Ovary (tissue), 9 donors: ENCODE data around the gene BBIP1. TPM values are rescaled to one million over a fixed set of nuclear protein-coding genes. Genes with fewer than 3 reads are reported as not detected.
A peak's percentile ranks its signal among the peaks of the same experiment; 100 is the strongest.

Source experiments
- DNase-seq, 5 donors: peaks; one replicate each; pipeline ENCODE4 v3.0.0-alpha.2; 2019 to 2020
- H3K27ac ChIP-seq, 2 donors: fragments of 200-600 bp; one replicate each; pipeline versions ENCODE4 v1.5.1 to v1.8.0; 2019 to 2022
- H3K27me3 ChIP-seq: fragments of 200-600 bp; one replicate; pipeline ENCODE4 v1.8.0; 2022
- H3K36me3 ChIP-seq: fragments of 200-600 bp; sonication (generic); one replicate; pipeline ENCODE4 v1.5.1; 2019
- H3K4me1 ChIP-seq: one replicate; pipeline ENCODE4 v1.8.1; 2013; ENCODE audit warnings: mild to moderate bottlenecking, moderate library complexity; ENCODE audit not compliant: insufficient read depth
- H3K4me3 ChIP-seq: fragments of 200-600 bp; sonication (generic); one replicate; pipeline ENCODE4 v1.5.1; 2017
- H3K9me3 ChIP-seq, 2 donors: fragments of 200-600 bp in 1 of 2; sonication (generic) in 1 of 2; one replicate each; pipeline versions ENCODE4 v1.5.1 to v1.8.1; 2013 to 2019; ENCODE audit warnings: mild to moderate bottlenecking in 1 of 2, moderate library complexity in 1 of 2
- EP300 ChIP-seq: sonication (generic); formaldehyde crosslinking; IDR thresholded peaks from one replicate; pipeline ENCODE4 v1.6.1; 2017; ENCODE audit warnings: antibody characterized with exemption
- POLR2A ChIP-seq: fragments of 450-650 bp; IDR thresholded peaks from one replicate; pipeline ENCODE4 v1.6.1; 2017; ENCODE audit warnings: antibody characterized with exemption, mild to moderate bottlenecking, moderate library complexity
- WGBS, 3 donors: extraction: QIAGEN DNeasy Blood & Tissue Kit in 1 of 3; methylation state at CpG; one replicate each; pipeline versions ENCODE4 v1.1.5 to v1.1.7; 2013 to 2017; 5-methylcytosine and 5-hydroxymethylcytosine counted together
- intact Hi-C, 4 donors: fragments of 100-400 bp; cut with DNase I; formaldehyde crosslinking; loops; one replicate each; pipeline versions ENCODE4 v1.11.0 to v1.15.1; 2022 to 2023
- polyA plus RNA-seq, 2 donors: library from polyadenylated mRNA; stranded (reverse); fragments of 200-250 nt in 1 of 2; fragments of 350-450 nt in 1 of 2; fragmentation: Illumina TruSeq in 1 of 2; extraction: RNeasy Lipid Tissue Mini Kit (QIAGEN cat#74804) in 1 of 2; gene quantifications; one replicate each; pipeline ENCODE4 v1.2.3, GENCODE V29; 2013 to 2014
- total RNA-seq, 7 donors: library from RNA; depleted of rRNA in 2 of 7; stranded (reverse); fragments of >200 nt in 2 of 7; fragmentation: NEBNext Ultra II Directional in 3 of 7; extraction: Animal tissue kit (Norgen Biotek cat#: 25700) in 3 of 7; gene quantifications; one replicate each; pipeline versions ENCODE4 v1.1.0 to v1.2.4, GENCODE V29; 2016 to 2023
- TF ChIP-seq, protein P1 (sequence below), 3 donors: fragments of 450-650 bp in 2 of 3; fragments of 200-600 bp in 1 of 3; IDR thresholded peaks; one replicate each; pipeline versions ENCODE4 v1.5.1 to v1.8.0; 2016 to 2022; ENCODE audit warnings: antibody characterized with exemption in 3 of 3, mild to moderate bottlenecking in 1 of 3
- donor health status: DM: no; HTN: no; CAD: no; lungs with moderate emphysema.
- donor health status: DM: no; HTN: no; CAD: no.
- donor health status: Bipolar disorder and iron deficiency.
- donor health status: DM: yes; HTN: yes; CAD: no.
- donor health status: DM: no; HTN: no; CAD: no.
- donor health status: DM: yes; HTN: yes; CAD: no.

Gene BBIP1
- total and polyA plus RNA-seq, 9 donors: 22.0 to 40.5 (median 30.5) TPM

DNA sequence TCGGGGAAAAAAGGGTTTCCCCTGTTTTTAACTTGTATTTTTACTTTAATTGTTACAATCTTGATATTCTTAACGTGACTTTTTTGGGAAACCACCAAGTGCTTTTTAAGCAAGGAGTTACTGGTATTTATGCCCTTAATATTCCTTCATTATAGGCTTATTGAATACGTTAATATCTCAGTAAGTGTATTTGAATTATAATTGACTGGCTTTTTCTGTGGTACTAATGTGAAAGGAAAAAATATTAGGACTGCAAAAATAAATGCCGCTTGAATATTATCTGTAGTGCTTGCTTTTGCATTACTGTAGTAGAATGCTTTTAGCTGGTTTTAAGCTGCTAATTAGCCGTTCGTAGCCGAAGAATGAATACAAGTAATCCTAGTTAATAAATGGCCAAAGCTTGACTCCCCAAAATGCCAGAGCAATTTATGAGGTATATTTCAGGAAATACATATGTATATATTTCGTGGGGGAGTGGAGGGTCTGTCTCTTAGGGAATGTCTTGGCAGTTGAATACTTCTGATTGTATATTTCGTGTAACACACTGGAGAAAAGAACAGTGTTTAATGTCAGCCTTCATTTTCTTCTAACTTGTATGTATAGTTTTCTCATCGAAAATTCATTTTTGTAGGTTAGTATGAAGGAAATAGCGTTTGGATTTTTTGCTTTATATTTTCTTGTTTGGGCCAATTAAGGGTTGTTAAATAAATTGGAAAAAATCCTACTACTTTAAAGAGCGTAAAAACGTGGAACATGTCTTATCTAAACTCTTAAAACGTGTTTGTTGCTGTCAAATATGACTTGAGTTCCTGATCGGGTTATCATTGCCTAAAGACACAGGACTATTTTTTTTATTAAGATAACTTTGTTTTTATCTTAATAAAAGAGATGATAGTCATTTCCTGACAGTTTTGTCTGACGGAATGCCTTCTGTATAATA is 45.7 kb downstream of the BBIP1 start:
- peaks cover 8% of the 10 kb centered on the region for H3K4me1 ChIP-seq
- no peaks in the 10 kb centered on the region for H3K36me3 ChIP-seq
- 1% methylated on average over 16 of the region's 16 CpGs for WGBS, 3 donors
- DNase-seq: no peak
- no peaks in the 10 kb centered on the region for H3K9me3 ChIP-seq
- H3K27me3 ChIP-seq: no peaks in the 10 kb centered on the region
- TF ChIP-seq EP300 (no peak), POLR2A (no peak)
- TF ChIP-seq, protein P1, sequence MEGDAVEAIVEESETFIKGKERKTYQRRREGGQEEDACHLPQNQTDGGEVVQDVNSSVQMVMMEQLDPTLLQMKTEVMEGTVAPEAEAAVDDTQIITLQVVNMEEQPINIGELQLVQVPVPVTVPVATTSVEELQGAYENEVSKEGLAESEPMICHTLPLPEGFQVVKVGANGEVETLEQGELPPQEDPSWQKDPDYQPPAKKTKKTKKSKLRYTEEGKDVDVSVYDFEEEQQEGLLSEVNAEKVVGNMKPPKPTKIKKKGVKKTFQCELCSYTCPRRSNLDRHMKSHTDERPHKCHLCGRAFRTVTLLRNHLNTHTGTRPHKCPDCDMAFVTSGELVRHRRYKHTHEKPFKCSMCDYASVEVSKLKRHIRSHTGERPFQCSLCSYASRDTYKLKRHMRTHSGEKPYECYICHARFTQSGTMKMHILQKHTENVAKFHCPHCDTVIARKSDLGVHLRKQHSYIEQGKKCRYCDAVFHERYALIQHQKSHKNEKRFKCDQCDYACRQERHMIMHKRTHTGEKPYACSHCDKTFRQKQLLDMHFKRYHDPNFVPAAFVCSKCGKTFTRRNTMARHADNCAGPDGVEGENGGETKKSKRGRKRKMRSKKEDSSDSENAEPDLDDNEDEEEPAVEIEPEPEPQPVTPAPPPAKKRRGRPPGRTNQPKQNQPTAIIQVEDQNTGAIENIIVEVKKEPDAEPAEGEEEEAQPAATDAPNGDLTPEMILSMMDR (IDR thresholded peaks at IDR 0.05): no peak
- intact Hi-C loops: loop anchor here in 2 of 4 donors (5.0 kb wide), 2 partner anchors 36 to 51 kb away; no protein-coding TSS in a partner anchor
- H3K4me3 ChIP-seq: peak overlapping the region; percentile 95
- peak overlapping the region; percentile 93 to 99 for H3K27ac ChIP-seq

DNA sequence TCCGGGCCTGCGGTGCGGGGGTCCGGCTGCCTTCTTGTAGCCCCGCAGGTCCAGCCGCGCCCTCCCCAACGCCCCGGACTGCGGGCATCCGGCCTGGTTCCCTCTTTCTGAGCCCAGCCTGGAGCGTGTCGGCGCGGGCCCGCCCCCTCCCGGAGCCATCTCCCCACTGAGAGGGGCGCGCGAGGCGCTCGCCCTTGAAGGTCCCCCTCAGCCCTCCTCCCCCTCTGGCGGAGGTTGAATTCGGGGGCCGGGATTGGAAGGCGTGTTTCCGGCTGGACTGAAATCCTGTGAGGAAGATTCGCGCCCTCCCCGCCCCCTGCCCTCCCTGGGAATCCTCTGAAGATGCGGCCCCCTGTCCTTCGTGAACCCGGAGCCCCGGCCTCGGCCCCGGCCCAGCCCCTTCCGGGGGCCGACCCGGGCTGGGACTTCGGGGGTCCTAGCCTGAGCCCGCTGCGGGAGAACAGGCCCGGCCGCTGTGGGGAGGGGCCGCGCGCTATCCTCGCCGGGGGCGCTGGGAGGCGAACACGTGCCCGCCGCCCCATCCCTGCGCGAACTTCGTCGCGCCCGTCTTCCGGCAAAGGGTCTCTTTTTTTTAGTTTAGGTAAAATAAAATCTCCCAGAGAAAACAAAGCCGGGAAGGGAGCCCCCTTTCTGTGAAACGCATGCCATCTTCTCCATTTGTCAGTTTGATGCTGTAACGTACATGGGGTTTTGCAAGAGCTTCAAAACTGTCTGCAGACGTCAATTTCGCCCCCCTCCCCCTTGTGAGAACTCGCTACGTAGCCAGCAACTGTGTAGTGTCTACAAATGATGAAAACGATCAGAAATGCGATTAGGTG is 46.6 kb downstream of the BBIP1 start:
- Histone ChIP-seq H3K4me3 (peak overlapping the region; percentile 95), H3K4me1 (peaks cover 8% of the 10 kb centered on the region), H3K36me3 (no peaks in the 10 kb centered on the region), H3K27me3 (no peaks in the 10 kb centered on the region), H3K27ac (peak overlapping the region; percentile 93 to 99), H3K9me3 (no peaks in the 10 kb centered on the region)
- WGBS, 3 donors: 0 to 1% (median 1%) methylated on average over 58 to 70 of the region's 70 CpGs
- TF ChIP-seq EP300 (no peak), POLR2A (no peak)
- TF ChIP-seq, protein P1 (IDR thresholded peaks at IDR 0.05): no peak
- intact Hi-C loops: loop anchor here in 2 of 4 donors (5.0 kb wide), 2 partner anchors 35 to 50 kb away; no protein-coding TSS in a partner anchor
- DNase-seq: peak; percentile 69 to 83 (median 82)

DNA sequence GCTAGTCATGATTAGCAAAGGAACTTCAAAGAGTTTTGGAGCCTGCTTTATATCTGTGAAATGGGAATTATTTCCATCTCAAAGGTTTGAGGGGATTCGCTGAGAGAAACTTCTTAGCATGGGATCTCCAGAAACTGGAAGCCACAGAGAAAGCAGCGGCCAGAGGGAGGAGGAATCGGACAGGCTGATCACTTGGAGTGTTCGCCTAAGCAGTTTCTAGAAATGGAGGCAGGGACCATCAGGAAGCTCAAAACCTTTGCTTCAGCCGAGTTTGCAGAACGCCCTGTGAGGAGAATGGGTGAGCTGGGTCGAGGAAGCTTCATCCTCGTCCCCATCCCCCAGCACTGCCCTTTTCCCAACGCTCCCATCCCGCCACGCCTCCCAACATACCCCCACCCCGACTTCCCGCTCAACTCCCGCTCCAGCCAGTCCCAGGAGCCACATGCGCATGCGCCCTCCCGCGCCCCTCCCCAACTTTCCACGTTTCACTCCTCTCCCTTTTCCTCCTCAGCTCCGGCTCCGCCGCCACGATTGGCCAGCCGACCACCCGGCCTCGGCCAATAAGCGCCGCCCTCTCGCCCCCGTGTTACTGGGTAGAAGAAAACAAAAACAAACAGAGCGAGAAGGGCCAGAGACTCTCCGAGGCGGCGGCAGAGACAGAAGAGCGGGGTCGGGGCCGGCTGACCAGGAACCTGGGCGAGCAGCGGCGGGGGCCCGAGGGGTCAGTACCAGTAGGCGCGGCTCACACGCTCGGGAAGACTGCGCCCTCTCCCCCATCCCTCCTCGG is 47.5 kb downstream of the BBIP1 start, which contains the start of gene PDCD4:
Gene PDCD4 (plus strand): TSS at position 631 of the 787 bp plus-strand sequence. CDS start 4,100 bp downstream, outside the sequence.
- WGBS, 3 donors: 0 to 1% (median 1%) methylated on average over 41 to 47 of the region's 47 CpGs
- Histone ChIP-seq H3K27me3 (no peaks in the 10 kb centered on the region), H3K36me3 (no peaks in the 10 kb centered on the region), H3K4me3 (peak within 1 kb of the TSS; percentile 95), H3K27ac (peak within 1 kb of the TSS; percentile 93 to 99), H3K4me1 (peaks cover 8% of the 10 kb centered on the region), H3K9me3 (no peaks in the 10 kb centered on the region)
- DNase-seq: peak; percentile 100
- TF ChIP-seq POLR2A (peak; percentile 86), EP300 (no peak)
- intact Hi-C loops: loop anchor here in 2 of 4 donors (5.0 kb wide), 2 partner anchors 34 to 49 kb away; no protein-coding TSS in a partner anchor

DNA sequence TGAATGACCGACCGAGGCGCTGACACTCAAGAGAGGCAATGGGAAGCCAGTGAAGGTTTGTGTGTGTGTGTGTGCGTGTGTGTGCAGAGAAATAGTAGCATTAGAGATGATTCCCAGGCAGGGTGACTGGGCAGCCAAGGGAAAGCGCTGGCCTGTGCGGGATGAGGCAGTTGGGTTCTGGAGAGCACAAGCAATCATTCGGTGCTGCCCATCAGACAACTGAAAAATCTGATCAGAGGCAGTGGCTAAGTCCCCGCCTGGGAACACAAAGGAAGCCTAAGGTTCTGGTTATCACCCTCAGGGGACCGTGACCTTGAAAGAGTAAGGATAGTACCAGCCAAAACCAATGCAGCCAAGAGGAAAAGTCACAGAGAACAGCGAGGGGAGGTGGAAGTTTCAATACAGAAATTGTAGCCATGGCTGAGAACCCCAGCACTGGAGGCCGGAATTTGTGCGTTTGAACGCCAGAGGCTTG is 48.1 kb downstream of the BBIP1 start:
- no peaks in the 10 kb centered on the region for H3K27me3 ChIP-seq
- WGBS, 3 donors: 52 to 62% (median 58%) methylated on average over 13 of the region's 13 CpGs
- H3K4me1 ChIP-seq: peaks cover 7% of the 10 kb centered on the region
- TF ChIP-seq POLR2A: no peak
- TF ChIP-seq EP300: peak; percentile 22
- TF ChIP-seq, protein P1 (IDR thresholded peaks at IDR 0.05): no peak
- peak overlapping the region; percentile 65 to 99 for H3K27ac ChIP-seq
- H3K9me3 ChIP-seq: no peaks in the 10 kb centered on the region
- peak; percentile 46 to 64 (median 52) for DNase-seq
- intact Hi-C loops: loop anchor here in 2 of 4 donors (5.0 kb wide), 2 partner anchors 34 to 49 kb away; no protein-coding TSS in a partner anchor
- no peaks in the 10 kb centered on the region for H3K36me3 ChIP-seq
- peak overlapping the region; percentile 95 for H3K4me3 ChIP-seq
